ENCODE data around the gene ARF3. TPM values are rescaled to one million over a fixed set of nuclear protein-coding genes. Genes with fewer than 3 reads are reported as not detected.

ARF3 gene
- polyA plus RNA-seq, 1 donor (not counting 4 experiments of a cell fraction or from before 2014, with no cell fraction given): 236 TPM

GRCh38 chr12:48968467-48968866 lies 11.2 kb upstream of the ARF3 start:
- Histone ChIP-seq H3K9ac (ENCODE audit: control insufficient read depth, extremely low read depth, insufficient read depth, low read length) (no peak overlapping the region), H3K9me1 (ENCODE audit: control insufficient read depth, extremely low read depth, insufficient read depth, low read length) (no peaks in the 10 kb centered on the region), H3K27ac (ENCODE audit: control insufficient read depth, insufficient read depth, low read length) (no peak overlapping the region), H3K9me3 (ENCODE audit: control insufficient read depth, low read depth, low read length) (no peaks in the 10 kb centered on the region), H3K4me2 (ENCODE audit: control insufficient read depth, extremely low read depth, insufficient read depth, low read depth, low read length) (no peak overlapping the region), H2AFZ (ENCODE audit: control insufficient read depth, low read length) (no peak overlapping the region), H3K4me3 (ENCODE audit: control insufficient read depth in 2 of 3, extremely low read depth in 1 of 3, insufficient read depth in 2 of 3, low read depth in 1 of 3, low read length in 3 of 3) (no peak overlapping the region), H3K36me3 (ENCODE audit: control insufficient read depth in 2 of 2, extremely low read depth in 1 of 2, insufficient read depth in 2 of 2, low read length in 2 of 2) (no peaks in the 10 kb centered on the region), H3K4me1 (ENCODE audit: control insufficient read depth, extremely low read depth, insufficient read depth, low read length) (peaks cover 28% of the 10 kb centered on the region), H3K27me3 (ENCODE audit: control insufficient read depth, extremely low read depth, insufficient read depth, low read length) (peaks cover 39% of the 10 kb centered on the region), H4K20me1 (ENCODE audit: control insufficient read depth, extremely low read depth, insufficient read depth, low read length) (no peaks in the 10 kb centered on the region), H3K79me2 (ENCODE audit: control insufficient read depth, insufficient read depth, low read length) (no peaks in the 10 kb centered on the region)
- TF ChIP-seq EZH2 (IDR thresholded peaks at IDR 0.05; ENCODE audit: low read length) (no peak), CTCF (optimal IDR thresholded peaks at IDR 0.05 in 1 of 3, IDR thresholded peaks at IDR 0.05 in 1 of 3, conservative IDR thresholded peaks at IDR 0.05 in 1 of 3; ENCODE audit: extremely low read depth in 1 of 3, insufficient read depth in 2 of 3, low read length in 3 of 3) (no peak)
- DNase-seq (ENCODE audit: low read depth, low spot score) (no peak), FAIRE-seq (no peak)
- dilution Hi-C loops (cut with MboI; ENCODE audit: extremely low pct_ligation_motif_present, low sequenced_read_pairs): no loop called here

GRCh38 chr12:48967991-48968390 lies 10.7 kb upstream of the ARF3 start:
- peaks cover 28% of the 10 kb centered on the region for H3K4me1 ChIP-seq (ENCODE audit: control insufficient read depth, extremely low read depth, insufficient read depth, low read length)
- H3K79me2 ChIP-seq (ENCODE audit: control insufficient read depth, insufficient read depth, low read length): no peaks in the 10 kb centered on the region
- no peak overlapping the region for H2AFZ ChIP-seq (ENCODE audit: control insufficient read depth, low read length)
- dilution Hi-C loops (cut with MboI; ENCODE audit: extremely low pct_ligation_motif_present, low sequenced_read_pairs): no loop called here
- TF ChIP-seq CTCF (optimal IDR thresholded peaks at IDR 0.05 in 1 of 3, IDR thresholded peaks at IDR 0.05 in 1 of 3, conservative IDR thresholded peaks at IDR 0.05 in 1 of 3; ENCODE audit: extremely low read depth in 1 of 3, insufficient read depth in 2 of 3, low read length in 3 of 3): no peak
- no peak for TF ChIP-seq EZH2 (IDR thresholded peaks at IDR 0.05; ENCODE audit: low read length)
- H3K27ac ChIP-seq (ENCODE audit: control insufficient read depth, insufficient read depth, low read length): no peak overlapping the region
- DNase-seq (ENCODE audit: low read depth, low spot score) (no peak), FAIRE-seq (no peak)
- H3K4me2 ChIP-seq (ENCODE audit: control insufficient read depth, extremely low read depth, insufficient read depth, low read depth, low read length): no peak overlapping the region
- no peaks in the 10 kb centered on the region for H3K9me1 ChIP-seq (ENCODE audit: control insufficient read depth, extremely low read depth, insufficient read depth, low read length)
- no peak overlapping the region for H3K4me3 ChIP-seq (ENCODE audit: control insufficient read depth in 2 of 3, extremely low read depth in 1 of 3, insufficient read depth in 2 of 3, low read depth in 1 of 3, low read length in 3 of 3)
- H3K9ac ChIP-seq (ENCODE audit: control insufficient read depth, extremely low read depth, insufficient read depth, low read length): no peak overlapping the region
- H3K9me3 ChIP-seq (ENCODE audit: control insufficient read depth, low read depth, low read length): no peaks in the 10 kb centered on the region
- H3K27me3 ChIP-seq (ENCODE audit: control insufficient read depth, extremely low read depth, insufficient read depth, low read length): peaks cover 34% of the 10 kb centered on the region
- no peaks in the 10 kb centered on the region for H4K20me1 ChIP-seq (ENCODE audit: control insufficient read depth, extremely low read depth, insufficient read depth, low read length)
- no peaks in the 10 kb centered on the region for H3K36me3 ChIP-seq (ENCODE audit: control insufficient read depth in 2 of 2, extremely low read depth in 1 of 2, insufficient read depth in 2 of 2, low read length in 2 of 2)
